Measurements from ENCODE around the gene HDAC4.

Gene HDAC4

DNA sequence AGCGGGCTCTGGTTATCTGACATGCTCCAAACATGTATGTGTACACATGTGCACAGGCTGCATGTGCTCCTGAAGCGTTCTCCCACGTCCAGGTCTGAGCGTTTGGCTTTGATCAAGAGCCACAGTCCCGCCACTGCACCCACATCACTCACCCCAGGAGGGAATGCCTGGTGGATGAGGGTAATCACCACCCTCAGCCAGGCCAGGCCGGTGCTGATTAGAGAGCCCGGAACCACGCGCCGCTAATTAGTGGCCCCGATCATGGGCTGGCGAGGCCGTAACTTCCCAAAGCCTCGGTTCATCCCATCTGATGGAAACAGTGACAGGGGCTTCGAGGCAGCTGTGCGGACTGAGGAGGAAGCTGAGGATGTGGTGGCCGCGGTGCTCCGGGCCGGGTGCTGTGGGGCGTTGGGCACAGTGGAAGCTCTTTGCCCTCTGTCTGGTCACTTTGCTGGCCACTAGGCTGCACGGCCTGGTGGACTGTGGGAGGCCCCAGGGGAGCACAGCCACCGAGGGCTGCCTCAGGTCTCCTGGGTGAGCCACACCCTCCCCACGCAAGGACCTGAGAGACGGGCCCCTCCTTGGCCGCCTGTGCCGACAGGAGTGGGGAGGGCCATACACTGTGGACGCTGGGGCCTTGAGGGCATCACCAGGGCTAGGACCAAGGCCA is 333.5 kb downstream of the HDAC4 start:
- no peak for DNase-seq (ENCODE audit: low read depth in 2 of 2)

DNA sequence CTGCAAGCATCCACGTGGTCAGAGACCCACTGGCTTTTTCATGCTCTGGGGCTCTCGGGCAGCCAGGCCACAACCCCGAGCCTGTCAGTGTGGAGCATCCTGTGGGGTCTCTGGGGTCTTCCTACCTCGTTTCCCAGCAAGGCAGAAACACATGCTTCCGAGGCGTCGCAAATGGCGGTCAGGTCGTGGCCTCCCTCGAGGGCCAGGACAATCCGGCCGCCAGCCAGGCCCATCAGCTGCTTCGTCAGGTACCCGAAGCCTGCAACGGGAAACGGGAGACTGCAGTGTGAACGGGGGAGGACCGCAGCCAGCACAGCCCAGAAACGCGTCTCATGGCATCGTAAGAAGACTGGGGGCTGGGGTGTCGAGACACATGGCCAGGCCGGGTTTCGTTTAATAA is 334.2 kb downstream of the HDAC4 start:
- no peak for DNase-seq (ENCODE audit: low read depth in 2 of 2)

DNA sequence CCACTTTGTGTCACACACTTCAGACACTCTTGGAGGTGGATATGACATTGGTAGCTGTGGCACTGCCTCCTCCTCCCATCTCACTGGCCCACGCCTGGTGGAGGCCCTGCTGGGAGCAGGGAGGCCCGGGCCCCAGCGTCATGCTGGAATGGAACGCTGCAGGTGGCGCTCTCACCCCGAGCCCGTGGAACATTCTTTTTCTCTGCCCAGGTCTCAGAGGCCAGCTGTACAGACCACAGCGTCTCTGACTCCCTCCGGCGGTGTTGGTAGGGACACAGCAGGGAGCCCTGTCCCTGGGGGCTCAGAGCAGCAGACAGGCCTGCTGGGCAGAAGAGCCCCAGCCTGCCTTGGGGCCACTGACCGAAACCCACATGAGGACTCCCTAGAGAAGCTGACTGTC is 334.9 kb downstream of the HDAC4 start:
- no peak for DNase-seq (ENCODE audit: low read depth in 2 of 2)

DNA sequence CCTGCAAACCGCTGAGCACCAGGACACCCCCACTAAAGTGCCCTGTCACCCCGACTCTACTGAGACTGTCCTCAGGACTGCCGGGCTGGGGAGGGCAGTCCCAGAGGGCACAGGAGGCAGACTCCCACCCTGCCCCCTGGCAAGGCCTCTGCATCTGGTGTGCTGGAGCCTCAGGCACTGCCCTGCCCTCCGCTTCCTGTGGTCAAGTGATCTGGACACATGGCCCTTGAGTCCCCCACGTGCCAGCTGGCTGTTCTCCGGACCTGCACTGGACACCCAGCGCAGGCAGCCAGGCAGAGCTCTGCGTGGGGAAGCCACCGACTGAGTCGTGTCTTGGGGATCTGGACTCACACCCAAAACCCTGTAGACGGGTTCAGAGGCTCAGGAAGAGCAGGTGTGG is 335.3 kb downstream of the HDAC4 start:
- no peak for DNase-seq (ENCODE audit: low read depth in 2 of 2)

DNA sequence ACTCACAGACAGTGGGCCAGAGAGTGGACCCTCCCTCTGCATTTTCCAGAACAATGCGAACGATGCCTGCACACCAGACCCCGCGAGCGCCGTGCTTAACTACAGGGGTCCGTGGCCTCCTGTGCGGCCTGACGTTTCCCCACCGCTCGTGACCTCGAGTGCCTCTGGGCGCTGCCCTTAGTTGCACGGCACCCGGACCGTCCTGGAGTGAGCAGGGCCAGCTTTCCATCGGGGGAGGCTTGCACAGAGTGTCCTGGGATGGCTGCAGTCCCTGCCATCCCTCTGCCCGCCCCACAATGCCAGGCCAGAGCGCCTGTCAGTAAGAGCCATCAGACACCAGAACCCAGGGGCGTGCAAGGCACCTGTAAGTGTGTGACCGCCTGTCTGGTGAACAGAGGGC is 335.9 kb downstream of the HDAC4 start:
- no peak for DNase-seq (ENCODE audit: low read depth in 2 of 2)

DNA sequence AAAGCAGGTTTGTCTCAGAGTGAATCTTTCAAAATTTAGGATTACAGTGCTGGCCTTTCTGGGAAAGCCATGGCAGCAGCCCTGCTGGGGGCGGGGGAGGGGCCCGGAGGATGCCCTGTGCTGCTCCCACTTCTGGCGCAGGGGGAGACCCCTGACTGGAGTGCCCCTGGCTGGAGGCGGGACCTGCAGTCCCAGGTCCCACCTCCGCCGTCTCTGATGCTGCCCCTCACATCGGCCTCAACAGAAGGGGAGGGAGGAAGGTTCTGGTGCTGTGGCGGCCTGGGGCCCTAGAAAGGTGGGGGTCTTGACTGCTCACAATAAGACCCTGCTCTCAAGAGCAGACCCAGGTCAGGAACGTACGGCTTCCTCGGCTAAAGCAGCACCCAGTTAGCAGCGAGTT is 336.6 kb downstream of the HDAC4 start:
- DNase-seq (ENCODE audit: low read depth in 2 of 2): no peak

DNA sequence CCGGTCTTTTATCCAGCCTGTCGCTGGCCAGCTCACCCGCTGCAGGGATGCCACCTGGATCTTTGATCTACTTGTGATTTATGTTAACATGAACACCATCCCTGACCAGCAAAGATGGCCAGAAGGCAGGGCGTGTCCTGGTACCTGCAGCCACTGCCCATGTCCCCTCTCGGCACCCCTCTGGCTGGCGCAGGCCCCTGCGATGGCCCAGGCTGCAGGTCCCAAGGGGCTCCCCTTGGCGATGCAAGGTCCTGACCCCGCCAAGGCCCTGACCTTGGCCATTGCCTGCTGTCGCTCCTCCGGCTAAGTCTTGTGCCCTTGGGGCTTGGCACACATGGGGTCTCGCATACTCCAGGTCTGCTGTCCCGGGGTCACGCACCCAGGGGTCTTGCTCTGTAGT is 338.1 kb downstream of the HDAC4 start:
- DNase-seq (ENCODE audit: low read depth in 2 of 2): no peak

DNA sequence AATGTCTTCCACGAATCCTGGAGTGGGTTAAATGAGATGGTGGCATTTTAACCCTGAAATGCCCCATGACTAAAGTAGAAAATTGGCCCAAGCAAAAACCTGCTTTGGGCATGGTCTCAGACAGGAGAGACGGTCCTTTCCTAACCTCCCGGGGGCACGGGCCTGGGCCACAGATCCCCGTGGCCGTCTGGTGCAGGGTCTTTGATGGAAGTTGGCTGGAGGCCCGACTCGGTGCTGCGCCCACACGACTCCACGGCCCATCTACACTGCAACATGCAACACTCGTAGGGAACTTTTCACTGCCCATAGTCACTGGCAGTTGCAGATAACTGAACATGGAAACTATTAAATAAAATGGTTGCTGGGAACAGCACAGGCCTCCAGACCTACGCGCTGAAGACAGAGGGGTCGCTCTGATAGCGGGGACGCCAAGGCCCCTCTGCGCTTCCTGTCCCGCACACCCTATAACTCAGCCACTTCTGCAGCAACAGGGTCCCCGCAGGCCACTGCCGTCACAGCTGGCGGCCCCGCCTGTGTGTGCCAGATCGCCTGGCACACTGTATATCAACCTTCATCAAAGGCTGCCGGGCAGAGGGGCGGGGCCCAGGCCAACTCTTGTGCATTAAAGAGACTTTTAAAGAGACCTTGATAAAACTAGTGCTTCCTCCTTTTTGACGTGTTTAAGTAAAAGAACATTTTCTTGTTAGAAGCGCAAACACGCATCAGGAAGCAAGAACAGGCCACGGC is 338.8 kb downstream of the HDAC4 start:
- DNase-seq (ENCODE audit: low read depth in 2 of 2): no peak

DNA sequence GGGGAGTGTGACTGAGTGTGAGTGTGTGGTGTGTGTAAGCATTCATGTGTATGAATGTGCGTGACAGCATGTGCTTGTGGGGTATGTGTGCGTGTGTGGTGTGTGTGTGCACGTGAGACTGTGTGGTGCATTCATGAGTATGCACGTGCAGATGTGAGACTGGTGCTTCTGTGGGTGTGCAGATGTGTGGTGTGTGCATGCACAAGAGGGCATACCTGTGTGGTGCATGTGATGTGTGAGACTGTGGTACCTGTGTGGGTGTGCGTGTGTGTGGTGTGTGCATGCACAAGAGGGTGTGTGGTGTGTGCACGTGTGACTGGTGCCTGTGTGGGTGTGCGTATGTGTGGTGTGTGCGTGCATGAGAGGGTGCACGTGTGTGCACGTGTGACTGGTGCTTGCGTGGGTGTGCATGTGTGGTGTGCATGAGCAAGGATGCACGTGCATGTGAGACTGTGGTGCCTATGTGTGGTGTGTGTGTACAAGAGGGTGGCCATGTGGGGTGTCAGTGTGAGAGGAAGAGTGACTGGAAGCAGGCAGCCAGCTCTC is 339.6 kb downstream of the HDAC4 start:
- no peak for DNase-seq (ENCODE audit: low read depth in 2 of 2)

DNA sequence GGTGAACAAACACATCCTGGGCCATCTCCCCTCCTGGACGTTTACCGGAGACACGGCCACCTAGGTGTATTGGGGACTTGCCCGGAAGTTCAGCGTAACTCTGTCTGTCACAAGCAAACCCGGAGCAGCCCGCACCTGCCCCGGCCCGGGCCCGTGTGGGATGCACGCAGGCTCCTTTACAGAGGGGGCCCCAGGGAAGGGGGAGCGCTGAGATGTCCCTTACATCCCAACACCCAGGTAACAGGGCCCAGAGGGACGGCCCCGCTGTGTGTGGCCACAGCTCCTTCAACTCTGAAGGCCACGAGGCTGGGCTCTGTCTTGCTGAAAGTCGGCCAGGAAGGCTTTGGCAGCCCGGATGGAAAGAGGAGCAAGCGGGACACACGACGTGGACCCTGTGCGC is 340.1 kb downstream of the HDAC4 start:
- DNase-seq (ENCODE audit: low read depth in 2 of 2): no peak

DNA sequence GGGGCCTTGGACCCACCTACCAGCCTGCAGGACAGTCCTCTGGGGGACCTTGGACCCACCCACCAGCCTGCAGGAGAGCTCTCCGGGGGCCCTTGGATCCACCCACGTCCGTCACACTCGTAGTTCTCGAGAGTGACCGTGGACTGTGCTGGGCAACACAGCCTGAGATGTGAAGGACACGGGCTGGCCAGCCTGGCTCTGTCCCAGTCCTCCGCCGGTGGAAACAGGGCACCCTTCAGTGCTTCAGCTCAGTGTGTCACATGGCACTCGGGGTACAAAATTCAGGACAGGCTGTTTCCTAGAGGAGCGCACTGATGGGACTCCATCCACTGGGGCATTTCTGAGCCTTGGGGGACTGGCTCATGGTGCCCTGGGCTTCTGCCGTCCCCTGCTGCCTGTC is 341.0 kb downstream of the HDAC4 start:
- no peak for DNase-seq (ENCODE audit: low read depth in 2 of 2)

DNA sequence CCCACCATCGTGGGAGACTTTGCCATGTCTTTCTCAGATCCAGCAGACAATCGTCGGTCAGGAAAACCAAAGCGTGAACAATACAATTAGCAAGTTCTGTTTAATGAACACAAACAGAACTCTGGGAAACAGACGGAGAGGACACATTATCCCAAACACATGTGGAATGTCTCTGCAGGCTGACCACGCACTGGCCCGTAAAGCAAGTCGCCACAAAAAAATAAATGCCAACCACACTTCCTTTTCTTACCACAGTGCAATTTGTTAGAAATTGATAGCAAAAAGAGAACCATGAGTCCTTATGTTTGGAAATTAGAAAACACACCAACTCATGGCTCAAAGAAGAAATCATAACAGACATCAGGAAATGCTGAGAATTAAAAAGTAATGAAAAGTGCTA is 342.1 kb downstream of the HDAC4 start:
- no peak for DNase-seq (ENCODE audit: low read depth in 2 of 2)

DNA sequence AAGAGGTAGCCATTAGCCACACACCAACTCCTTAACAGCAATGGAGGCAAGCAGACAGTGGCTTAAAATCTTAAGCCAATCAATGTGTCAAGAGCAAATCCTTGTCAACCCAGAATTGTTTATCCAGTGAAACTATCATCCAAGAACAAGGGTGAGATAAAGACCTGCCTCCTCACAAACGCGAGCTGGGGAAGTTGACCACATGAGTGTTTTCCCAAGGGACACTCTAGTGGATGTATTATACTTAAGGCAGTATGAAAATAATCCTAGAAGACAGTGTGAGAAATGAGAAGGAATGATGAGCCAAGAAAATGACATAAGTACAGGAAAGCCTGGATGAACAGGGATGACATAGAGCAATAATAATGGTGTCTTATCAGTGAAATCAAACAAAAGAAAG is 343.3 kb downstream of the HDAC4 start:
- no peak for DNase-seq (ENCODE audit: low read depth in 2 of 2)

DNA sequence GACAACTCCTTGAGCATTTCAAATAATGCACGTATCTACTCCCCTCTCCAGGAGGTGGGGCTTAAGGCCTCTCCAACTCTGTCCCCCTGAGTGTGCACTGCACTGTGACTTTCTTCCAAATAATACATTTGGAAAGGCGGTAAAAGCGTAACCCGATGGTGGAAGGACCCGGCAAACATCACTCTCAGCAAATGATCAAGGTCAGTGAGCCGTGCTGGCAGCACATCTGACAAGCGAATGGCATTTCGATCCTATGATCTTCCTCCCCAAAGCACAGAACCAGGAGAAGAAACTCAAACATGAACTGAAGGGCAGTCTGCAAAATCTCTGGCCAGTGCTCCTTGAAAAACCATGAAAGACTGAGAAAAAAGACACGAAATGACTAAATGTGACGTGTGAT is 344.2 kb downstream of the HDAC4 start:
- no peak for DNase-seq (ENCODE audit: low read depth in 2 of 2)

DNA sequence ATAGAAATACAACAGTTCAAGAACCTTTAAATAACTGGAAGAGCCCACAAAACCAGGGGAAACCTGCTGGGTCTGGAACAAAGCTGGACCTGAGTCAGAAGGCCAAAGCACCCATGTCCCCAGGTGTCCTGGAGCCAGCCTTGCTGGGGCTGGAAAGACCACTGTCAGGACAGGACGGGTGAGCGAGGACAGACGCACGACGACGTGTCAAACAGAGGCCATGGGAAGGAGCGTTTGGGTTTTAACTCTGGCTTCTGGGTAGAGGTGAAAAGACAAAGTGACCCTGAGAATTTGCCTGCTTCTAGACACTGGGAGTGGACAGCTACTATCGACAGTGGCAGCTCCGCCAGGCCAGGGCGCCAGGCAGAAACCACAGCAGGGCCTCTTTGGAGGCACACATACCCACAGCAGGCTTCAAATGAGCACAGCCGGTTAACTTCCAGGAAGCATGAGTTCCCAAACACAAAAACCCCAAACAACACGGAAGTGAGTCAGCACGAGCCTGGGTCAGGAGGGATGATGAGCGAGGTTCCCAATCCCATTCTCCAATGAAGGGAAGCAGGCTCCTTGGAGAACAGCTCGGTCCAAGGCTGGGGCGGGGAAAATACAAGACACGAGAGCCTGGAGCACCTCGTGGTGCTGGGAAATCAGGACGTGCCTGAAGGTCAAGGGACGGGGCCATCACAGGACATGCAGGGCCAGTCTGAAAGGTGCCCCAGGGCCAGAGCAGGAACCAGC is 344.9 kb downstream of the HDAC4 start:
- no peak for DNase-seq (ENCODE audit: low read depth in 2 of 2)

DNA sequence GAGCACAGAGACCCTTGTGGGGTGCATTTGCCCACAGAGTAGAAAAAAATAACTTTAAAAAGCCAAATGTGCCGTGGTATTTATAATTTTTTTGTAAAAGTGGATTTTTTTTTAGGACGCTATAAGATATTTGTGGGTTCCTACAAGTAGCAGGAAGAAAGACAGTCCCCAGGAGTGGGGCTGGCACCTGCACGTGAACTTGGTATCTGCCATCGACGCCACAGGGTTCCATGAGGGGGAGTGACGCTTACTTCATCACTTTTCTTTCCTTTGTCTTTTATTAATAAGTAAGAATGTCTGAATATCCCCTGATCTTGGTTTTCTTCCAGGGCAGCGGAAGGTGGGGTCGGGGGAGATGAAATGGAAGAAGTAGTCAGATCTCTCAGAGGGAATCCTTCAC is 345.9 kb downstream of the HDAC4 start:
- DNase-seq (ENCODE audit: low read depth in 2 of 2): no peak

DNA sequence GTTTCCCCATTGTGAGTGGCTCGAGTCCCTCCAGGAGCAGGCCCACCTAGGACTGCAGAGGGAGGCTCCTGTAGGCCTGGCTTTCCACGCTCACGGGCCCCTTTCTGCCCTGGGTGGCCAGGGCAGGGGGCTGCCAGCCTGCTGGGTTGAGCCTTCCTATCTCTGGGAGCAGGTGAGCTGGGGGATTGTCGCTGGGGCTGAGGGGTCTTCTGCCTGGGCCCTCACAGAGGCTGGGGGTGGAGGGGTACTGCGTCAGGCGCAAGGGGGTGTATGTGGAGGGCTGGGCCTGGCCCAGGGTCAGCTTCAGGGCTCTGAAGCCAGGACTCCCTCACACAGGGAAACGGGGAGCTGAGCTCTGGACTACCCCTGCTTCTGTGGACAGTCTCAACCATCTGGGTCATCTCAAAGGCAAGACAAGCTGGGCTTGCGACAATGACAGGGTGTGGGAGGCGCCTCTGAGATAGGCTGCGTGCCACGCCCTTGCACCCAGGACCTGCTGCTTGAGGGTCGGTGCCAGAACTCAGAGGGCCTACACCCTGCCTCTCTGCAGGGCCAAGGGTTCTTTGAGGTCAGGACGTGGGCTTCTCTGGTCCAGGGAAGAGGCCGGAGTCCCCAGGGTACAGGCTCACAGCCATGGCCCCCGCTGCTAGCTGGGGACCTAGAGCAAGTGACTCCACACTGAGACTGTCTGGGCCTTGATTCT is 346.9 kb downstream of the HDAC4 start:
- no peak for DNase-seq (ENCODE audit: low read depth in 2 of 2)

DNA sequence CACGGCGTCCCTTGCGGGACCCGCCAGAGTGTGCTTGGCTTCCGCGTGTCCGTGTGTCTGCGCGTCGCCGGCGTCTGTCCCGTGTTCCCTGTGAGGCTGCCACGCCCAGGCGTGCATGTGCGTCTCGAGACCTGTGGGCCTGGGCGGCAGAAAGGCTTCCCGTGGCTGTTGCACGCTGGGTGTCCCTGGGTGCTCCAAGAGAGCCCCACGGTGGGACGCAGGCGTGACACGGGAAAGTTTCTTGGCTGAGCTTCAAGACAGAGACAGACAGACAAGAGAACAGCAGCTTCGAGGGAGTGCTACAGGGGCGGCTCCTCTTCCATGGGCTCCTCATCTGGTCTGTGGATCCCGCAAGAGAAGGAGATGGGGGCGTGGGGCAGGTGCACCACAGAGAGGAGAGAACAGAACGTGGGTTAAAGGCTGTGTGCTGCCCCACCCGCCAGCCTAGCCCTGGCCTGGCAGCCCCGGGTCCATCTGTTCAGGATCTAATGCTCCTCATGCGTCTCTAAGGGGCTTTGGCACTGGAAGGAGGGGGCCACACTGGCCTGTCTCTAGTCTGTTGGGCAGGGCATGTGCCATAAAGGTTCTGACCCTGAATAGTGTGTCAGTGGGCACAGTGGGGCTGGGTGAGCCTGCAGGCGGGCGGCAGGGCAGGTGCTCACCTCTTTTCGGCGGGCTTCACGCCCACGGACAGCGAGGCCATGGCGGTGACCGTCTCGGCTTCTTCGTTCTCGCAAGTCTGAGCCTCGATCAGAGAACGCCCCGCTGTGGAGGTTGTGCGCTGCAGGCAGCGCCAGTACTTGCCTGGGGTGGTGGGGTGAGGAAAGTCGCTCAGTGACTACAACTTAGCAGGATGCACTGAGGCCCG is 347.8 kb downstream of the HDAC4 start:
- DNase-seq (ENCODE audit: low read depth in 2 of 2): no peak

DNA sequence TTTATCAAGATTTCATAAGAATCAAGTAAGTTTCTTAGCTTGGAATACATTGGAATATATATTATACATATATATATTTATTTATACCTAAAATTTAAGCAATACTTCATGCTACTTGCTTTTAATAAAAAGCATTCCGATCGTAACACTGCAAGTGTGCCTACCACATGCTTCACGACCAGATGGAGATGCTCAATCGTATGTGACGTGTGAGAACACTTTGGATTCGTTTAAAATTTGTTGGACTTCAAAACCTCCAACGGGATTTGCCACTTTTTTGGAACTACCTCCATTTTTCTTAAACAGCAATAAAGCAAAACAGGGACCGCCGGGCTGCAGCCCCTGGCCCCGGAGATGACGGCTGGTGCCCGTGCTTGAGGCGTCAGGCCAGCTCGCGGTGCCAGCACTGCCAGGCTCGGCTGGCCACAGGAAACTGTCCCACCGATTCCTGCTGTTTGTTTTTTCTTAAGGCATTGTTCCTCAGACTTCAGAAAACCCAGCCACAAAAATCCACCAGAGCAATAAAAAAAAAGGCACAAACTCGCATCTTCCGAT is 348.9 kb downstream of the HDAC4 start:
- no peak for DNase-seq (ENCODE audit: low read depth in 2 of 2)

DNA sequence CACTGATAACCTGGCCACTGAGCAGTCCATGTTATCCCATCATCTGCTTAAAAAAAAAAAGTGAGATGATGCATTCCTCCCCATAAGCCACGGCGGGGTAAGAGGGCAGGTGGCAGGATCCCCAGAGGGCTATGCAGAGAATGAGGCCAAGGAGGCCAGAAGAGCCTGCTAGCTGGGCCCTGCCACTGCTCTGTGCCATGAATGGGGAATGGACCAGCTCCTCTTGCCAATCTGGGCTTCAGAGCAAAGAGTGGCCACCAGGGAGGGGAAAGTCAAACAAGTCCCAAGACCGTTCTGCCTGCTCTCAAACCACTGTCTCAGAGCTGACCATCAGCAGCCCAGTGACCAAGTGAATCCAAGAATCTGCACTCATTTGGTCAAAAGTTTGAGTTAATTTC is 350.6 kb downstream of the HDAC4 start:
- no peak for DNase-seq (ENCODE audit: low read depth in 2 of 2)
